Retinal pigment epithelial cell (primary cell): ENCODE data around the gene CBLN3.

Experiments used
- DNase-seq: peaks from one replicate; pipeline ENCODE4 v3.0.0-alpha.2; 2010; ENCODE audit warnings: low read depth
- H3K4me3 ChIP-seq: 2 replicates; pipeline ENCODE4 v1.5.1; 2011; ENCODE audit warnings: mild to moderate bottlenecking, low read length, control low read depth, moderate library complexity
- CTCF ChIP-seq: conservative IDR thresholded peaks from 2 replicates; pipeline ENCODE4 v1.5.1; 2011; ENCODE audit warnings: low read depth, low read length, control low read depth, inconsistent platforms

CBLN3 gene

GRCh38 chr14:24408764-24409163 lies 20.7 kb downstream of the CBLN3 start:
- no peak for DNase-seq
- no peak overlapping the region for H3K4me3 ChIP-seq
- no peak for TF ChIP-seq CTCF

- no peak for TF ChIP-seq CTCF
- no peak for DNase-seq
- H3K4me3 ChIP-seq, result no peak overlapping the region
Measured at GRCh38 chr14:24407608-24408325, 21.7 kb downstream of the CBLN3 start.

GRCh38 chr14:24406416-24406815 lies 23.1 kb downstream of the CBLN3 start:
- no peak for DNase-seq
- TF ChIP-seq CTCF, result no peak
- H3K4me3 ChIP-seq, result no peak overlapping the region

- no peak for TF ChIP-seq CTCF
- no peak for DNase-seq
- H3K4me3 ChIP-seq, result no peak overlapping the region
Measured at GRCh38 chr14:24404814-24405213, 24.7 kb downstream of the CBLN3 start.

DNA sequence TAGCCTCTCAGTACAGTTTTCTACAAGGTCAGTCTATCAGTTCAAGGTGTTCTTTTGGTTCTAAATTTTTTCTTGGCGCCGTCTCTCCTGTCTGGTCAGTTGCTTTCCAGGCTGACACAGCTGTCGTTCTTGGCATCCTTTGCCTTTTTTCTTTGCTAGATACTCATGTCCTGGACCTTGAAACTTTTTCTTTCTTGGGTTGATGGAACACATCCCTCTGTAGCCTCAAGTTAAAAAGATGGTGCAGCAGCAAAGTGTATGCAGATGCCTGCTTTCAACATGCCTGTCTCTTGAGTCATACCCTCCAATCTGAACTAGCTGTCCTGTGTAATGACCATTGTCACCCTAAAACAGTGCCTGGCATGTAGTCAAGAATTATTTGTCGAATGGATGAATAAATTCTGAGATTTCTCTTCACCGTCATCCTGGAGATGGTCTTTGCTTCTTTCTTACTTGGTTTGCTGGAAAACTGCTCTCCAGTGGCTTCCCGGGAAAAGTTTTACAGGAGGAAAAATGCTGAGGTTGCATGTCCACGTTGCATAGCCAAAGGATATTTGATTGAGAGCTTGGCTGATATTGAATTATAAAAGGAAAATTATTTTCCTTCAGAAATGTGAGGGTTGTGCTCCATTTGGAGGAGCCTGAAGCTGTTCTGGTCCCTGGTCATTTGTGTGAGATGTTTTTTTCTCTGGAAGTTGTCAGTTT lies 26.0 kb downstream of the CBLN3 start:
- DNase-seq, result no peak
- no peak overlapping the region for H3K4me3 ChIP-seq
- TF ChIP-seq CTCF, result no peak

DNA sequence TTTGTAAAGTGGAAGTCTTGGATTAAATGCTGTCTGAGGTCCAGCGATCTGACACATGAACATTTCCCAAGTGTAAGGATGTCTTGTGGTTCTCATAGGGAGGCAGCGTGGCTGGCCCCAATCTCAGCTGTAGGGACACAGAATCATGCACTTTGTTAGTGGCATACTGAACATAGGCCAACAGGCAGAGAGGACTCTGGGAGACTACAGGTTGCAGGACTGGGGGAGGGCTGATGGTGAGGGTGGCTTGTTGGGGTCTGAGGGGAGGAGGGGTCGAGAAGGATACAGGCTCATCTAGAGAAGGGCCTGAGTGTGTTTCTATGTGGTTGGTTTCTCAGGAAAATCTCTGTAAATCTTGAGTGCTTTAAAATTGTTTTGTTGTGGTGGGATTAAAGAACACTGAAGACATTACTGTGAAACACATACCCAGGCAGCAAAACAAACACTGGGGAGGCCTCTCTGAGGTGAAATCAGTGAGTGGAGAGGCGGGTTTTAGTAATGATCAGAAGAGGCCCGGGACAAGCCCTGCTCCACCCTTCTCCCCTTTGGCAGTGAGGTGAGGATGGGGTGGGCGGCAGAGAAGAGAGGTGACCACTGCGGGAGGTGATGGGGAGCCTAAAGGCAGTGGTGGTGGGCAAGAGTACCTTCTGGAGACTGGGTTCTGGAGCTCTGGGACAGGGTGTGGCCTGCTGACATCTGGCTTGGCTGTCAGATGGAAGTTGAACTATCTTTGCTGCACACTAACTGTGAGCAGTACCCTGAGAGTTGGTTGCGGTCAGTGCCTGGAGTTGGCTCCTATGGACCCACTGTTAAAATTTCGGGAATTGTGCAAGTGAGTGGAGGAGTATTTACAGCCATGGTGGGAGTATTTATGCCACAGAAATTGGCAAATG lies 27.4 kb downstream of the CBLN3 start:
- H3K4me3 ChIP-seq, result no peak overlapping the region
- TF ChIP-seq CTCF, result no peak
- no peak for DNase-seq
